ENCODE results near the gene VSIR.

DNA sequence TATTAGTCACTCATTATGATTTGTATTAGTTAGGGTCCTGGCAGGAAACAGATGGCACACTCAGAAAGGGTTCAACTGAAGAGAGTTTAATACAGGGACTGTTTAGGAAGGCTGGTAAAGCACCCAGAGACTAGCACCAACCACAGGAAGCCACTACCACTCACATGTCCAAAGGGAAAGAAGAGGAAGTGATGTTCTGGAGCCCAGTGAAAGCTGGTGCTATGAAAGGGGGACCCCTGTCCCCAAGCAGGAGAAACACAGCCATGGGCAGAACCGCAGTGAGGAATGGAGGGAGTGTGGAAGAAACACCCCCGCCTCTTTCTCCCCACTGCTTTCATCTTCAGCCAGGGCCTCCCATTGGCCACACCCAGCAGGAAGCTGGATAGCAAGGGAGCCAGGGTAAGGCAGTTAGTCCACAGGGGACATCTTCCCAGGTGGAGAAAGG lies 3.2 kb upstream of the VSIR start:
- TF ChIP-seq CTCF (IDR thresholded peaks at IDR 0.05) (no peak), POLR2A (IDR thresholded peaks at IDR 0.05) (no peak)

Measured in heart left ventricle (tissue), 13 donors.